Measurements from ENCODE around the gene GALNT10.

DNA sequence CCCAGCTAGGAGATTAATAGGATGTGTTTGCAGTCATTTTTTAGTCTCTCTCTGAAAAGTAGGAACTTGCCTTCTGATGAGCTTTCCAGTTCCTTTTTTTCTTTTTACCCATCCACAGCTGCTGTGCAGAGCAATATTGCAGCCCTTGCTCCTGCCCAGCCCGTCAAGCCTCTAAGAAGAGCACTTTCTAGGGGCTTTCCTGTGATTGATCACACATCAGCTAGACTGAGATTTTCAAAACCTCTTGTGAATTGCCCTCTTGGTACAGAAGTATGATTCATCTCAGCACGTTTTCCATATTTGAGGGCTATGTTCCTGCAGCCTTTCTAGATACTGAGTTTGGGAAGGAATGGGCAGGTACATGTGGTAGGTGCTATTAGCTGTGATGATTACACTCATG is 93.9 kb downstream of the GALNT10 start:
- TF ChIP-seq, protein P1, sequence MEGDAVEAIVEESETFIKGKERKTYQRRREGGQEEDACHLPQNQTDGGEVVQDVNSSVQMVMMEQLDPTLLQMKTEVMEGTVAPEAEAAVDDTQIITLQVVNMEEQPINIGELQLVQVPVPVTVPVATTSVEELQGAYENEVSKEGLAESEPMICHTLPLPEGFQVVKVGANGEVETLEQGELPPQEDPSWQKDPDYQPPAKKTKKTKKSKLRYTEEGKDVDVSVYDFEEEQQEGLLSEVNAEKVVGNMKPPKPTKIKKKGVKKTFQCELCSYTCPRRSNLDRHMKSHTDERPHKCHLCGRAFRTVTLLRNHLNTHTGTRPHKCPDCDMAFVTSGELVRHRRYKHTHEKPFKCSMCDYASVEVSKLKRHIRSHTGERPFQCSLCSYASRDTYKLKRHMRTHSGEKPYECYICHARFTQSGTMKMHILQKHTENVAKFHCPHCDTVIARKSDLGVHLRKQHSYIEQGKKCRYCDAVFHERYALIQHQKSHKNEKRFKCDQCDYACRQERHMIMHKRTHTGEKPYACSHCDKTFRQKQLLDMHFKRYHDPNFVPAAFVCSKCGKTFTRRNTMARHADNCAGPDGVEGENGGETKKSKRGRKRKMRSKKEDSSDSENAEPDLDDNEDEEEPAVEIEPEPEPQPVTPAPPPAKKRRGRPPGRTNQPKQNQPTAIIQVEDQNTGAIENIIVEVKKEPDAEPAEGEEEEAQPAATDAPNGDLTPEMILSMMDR (IDR thresholded peaks at IDR 0.05) = no peak
- TF ChIP-seq POLR2A (IDR thresholded peaks at IDR 0.05) = no peak
- TF ChIP-seq POLR2AphosphoS5 (IDR thresholded peaks at IDR 0.05) = no peak
